Measurements from ENCODE around the gene PIGL. TPM values are rescaled to one million over a fixed set of nuclear protein-coding genes. Genes with fewer than 3 reads are reported as not detected.
"Not testable (repeated sequence)": the region's sequence is repeated elsewhere in the genome, so short reads cannot be mapped to it uniquely, and the experiment has no call there.

The PIGL gene
- total RNA-seq, 1 donor from 2014 or later: 16.4 TPM

DNA sequence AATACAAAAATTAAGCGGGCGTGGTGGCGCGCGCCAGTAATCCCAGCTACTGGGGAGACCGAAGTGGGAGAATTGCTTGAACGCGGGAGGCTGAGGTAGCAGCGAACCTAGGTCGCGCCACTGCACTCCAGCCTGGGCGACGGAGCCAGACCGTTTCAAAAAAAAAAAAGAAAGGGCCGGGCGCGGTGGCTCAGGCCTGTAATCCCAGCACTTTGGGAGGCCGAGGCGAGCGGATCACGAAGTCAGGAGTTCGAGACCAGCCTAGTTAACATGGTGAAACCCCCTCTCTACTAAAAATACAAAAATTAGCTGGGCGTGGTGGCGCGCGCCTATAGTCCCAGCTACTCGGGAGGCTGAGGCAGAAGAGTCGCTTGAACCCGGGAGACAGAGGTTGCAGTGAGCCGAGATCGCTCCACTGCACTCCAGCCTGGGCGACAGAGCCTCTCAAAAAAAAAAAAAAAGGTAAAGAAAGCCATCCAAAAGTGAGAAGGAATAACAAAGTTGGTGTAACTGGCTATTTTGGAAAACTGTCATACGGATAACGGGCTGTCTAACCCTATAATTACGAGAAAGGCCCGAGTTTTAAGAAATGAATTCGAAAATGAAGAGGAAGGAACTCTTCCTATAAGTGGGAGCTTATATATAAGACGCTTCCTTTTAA, 539 bp upstream of the PIGL start:
- not testable (repeated sequence) for DNase-seq (ENCODE audit: low read depth)

DNA sequence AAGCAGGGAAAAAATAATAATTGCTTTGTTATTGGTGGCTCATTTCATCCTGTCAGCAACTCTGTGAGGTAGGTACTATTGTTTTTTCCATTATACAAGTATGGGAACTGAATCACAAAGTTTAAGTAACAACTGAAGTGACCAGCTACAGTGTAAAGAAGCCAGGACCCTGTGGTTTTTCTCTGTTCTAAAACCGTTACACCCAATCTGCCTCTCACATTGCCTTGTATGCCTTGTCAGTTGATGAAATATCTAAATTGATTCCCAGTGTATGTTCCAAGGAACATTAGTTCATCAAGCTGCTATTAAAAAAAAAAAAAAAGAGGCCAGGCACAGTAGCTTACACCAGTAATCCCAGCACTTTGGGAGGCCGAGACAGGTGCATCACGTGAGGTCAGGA, 5.4 kb downstream of the PIGL start:
- DNase-seq (ENCODE audit: low read depth): no peak

DNA sequence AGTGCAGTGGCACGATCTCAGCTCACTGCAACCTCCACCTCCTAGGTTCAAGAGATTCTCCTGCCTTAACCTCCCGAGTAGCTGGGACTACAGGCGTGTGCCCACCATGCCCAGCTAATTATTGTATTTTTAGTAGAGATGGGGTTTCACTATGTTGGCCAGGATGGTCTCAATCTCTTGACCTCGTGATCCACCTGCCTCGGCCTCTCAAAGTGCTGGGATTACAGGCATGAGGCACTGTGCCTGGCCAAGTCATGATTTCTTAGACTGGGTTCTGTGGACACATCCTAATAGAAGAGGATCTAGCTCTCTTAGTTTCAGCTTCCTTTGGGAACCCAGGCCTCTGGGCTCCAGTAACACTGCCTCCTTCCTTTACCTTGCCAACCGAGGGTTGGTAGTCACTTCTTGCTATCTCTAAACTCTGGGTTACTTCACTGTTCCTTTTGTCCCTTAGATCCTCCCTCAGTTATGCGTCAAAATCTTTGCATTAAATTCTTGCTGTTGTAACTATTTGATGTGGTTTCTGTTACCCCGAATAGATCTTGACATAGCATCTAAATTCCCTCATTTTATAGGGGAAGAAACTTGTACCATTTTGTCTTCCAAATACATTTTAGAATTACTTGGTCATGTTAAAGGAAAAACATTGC, 13.0 kb downstream of the PIGL start:
- DNase-seq (ENCODE audit: low read depth): not testable (repeated sequence)

DNA sequence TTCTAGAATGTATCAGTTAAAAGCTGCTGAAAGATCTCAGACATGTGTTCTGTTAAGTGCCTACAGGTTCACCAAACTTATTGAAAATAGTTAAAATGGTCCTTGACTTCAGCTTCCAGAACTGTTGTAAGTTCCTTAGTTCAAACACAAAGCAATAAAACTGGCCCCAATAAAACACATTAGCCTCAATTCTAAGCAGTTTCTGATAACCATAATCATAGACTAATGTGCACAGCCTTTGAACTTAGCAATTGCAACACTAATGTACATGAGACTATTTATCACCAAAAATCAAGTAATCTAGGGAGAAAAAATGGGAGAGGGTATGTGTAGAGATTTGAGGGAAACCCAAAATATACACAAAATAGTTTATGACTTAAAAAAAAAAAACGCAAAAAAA, 15.4 kb downstream of the PIGL start:
- no peak for DNase-seq (ENCODE audit: low read depth)

DNA sequence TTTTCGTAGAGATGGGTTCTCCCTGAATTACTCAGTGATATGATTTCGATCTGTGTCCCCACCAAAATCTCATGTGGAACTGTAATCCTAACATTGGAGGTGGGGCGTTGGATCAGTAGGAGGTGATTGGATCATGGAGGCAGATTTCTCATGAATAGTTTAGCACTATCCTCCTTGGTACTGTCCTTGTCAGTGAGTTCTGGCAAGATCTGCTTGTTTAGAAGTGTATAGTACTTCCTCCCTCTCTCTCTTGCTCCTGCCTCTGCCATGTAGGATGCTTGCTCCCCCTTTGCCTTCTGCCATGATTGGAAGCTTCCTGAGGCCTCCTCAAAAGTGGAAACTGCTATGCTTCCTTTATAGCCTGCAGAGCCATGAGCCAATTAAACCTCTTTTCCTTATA, 22.9 kb downstream of the PIGL start:
- no peak for DNase-seq (ENCODE audit: low read depth)

DNA sequence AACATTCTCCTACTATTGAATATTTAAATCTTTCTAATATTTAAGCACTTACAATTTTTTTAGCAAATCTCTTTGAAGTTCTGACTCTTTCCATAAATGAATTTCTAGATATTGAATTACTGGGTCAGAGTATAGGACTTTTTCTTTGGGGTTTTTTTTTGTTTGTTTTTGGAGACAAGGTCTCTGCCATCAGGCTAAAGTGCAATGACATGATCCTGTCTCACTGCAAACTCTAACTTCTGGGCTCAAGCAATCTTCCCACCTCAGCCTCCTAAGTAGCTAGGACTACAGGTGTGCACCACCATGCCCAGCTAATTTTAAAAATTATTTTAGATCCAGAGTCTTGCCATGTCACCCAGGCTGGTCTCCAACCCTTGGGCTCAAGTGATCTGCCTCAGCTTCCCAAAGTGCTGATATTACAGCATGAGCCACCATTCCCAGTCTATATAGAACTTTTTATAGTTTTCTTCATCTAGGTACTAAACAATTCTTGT, 24.9 kb downstream of the PIGL start:
- no peak for DNase-seq (ENCODE audit: low read depth)

DNA sequence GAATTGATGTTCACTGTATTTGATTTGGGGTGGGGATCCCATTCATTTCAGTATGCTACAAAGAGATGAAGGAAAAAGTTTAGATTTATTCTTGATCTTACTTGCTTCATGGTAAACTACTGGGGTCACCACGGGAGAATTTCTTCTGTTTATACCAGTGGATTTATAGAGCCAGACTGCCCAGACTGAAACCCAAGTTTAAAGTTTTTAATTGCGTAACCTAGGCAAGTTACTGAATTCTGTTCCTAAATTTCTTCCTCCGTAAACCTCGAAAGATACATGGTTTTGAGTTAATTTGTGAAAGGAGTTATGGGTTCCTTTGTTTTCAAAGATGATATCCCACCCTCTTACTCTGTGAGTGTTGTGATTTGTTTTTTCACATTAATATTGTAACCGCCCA, 26.4 kb downstream of the PIGL start:
- DNase-seq (ENCODE audit: low read depth): no peak

DNA sequence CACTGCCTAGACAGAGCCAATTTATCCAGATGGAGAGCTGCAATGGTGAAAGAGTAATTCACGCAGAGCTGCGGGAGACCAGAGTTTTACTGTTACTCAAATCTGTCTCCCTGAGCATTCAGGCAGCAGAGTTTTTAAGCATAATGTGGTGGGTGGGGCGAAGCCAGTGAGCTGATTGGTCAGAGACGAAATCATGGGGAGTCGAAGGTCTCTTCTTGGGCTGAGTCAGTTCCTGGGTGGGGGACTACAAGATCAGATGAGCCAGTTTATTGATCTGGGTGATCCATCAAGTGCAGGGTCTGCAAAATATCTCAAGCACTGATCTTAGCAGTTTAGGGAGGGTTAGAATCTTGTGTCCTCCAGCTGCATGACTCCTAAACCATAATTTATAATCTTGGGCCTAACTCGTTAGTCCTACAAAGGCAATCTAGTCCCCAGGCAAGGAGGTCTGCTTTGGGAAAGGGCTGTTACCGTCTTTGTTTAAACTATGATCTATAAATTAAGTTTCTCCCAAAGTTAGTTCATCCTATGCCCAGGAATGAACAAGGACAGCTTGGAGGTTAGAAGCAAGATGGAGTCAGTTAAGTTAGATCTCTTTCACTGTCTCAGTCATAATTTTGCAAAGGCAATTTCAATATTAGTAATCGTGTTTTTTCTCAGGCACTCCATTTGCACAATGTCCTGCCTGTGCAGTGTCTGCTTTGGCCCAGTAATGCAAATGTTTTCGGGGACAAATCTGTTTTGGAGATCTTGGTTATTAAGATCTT, 27.0 kb downstream of the PIGL start:
- no peak for DNase-seq (ENCODE audit: low read depth)

DNA sequence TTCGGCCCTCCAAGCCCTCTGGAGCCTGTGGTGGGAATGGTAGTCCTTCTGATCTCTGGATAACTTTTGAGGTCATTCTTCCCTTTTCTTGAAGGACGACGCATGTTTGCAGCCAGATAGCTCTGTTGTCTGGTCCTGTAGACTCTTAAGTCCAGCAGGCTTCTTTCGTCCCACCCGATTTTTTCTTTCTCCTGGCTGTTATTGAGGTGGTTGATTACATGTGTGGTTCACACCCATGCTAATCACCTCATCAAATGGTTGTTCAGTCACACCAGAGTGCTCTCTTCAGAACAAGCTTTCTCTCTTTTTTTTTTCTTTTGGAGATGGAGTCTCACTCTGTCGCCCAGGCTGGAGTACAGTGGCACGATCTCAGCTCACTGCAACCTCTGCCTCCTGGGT, 30.6 kb downstream of the PIGL start:
- DNase-seq (ENCODE audit: low read depth): no peak

DNA sequence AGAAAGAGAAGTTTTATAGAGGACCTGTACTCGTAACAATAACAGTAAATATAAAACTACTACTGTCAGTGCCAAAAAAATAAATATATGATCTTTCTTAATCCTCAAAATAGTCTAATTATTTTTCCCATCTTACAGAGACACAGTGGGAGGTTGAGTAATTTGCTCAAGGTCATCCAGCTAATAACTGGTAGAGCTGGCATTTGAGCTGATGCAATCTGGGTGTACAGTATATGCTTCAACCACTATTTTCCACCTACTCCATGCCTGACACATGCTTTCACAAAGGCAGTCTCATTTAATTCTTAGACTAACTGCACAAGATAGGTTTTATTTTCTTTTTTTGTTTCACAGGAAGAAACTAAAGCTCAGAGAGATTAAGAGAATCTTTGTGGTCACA, 33.6 kb downstream of the PIGL start:
- no peak for DNase-seq (ENCODE audit: low read depth)

DNA sequence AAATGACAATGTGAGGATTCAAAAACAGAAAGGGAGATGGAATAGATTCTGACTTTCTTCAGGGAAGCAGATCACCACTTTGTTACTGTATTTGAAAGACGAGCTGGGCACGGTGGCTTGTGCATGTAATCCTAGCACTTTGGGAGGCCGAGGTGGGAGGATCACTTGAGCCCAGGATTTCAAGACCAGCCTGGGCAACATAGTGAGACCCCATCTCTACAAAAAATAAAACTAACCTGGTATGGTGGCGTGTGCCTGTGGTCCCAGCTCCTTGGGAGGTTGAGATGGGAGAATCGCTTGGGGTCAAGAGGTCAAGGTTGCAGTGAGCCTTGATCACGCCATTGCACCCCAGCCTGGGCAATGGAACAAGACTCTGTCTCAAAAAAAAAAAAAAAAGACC, 34.0 kb downstream of the PIGL start:
- no peak for DNase-seq (ENCODE audit: low read depth)

DNA sequence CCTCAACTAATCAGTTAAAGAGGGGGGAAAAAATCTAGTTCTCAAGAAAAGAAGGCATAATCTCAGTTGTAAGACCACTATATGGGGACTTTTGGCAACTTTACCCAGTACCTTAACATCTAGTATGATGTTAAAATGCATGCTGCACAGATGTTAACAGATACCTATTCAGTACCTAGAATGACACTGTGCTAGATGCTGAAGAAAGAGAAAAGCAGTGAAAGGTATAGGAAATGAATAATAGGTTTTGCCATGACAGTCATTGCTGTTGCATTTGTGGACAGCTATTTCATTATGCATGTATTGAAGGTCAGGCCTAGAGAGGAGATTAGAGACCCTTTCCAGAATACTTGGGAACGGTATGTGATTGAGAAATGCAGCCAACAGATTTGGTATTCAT, 34.5 kb downstream of the PIGL start:
- DNase-seq (ENCODE audit: low read depth): no peak

DNA sequence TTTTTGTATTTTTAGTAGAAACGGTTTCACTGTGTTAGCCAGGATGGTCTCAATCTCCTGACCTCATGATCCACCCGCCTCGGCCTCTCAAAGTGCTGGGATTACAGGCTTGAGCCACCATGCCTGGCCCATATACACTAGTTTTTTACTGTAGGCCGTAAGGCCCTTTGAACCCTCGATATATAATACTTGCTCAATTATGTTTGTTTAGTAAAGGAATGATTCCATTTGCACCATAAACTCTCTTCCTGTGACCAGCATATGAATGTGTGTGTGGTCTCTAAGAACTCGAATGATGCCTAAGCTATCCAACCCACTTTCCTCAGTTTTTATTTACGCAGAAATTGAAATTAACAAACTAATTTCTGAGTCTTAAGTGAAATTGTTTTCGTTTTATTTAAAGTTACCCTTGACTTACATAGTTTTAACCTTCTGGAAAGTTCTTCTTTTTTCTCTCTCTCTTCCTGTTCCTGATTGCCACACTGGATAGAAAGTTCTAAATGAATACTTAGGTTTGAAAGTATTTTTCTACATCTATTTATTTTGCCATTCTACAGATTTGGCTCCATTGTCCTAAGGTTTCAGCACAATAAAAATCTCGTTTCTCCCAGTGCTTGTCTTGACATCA, 37.9 kb downstream of the PIGL start:
- DNase-seq (ENCODE audit: low read depth): no peak

DNA sequence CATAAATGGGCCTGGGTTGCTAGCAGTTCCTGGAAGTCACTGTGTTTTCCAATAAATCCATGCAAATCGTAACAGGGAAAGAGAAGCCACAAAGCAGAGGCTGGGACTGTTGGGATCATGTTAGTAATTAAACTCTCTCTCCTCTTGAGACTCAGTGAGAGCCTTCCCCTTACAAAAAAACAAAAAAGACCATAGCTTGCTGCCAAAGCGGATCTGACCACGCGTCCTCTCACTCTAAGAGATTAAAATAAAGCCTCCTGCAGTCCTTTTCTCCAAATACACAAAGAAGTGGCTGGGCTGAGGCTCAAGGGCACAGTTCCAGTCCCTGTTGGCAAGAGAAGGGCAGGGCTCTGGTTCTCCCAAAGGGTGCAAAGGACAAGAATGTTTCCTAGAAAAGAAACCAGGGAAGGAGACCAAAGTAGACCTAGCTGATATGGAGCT, 38.5 kb downstream of the PIGL start:
- DNase-seq (ENCODE audit: low read depth): peak; percentile 38

DNA sequence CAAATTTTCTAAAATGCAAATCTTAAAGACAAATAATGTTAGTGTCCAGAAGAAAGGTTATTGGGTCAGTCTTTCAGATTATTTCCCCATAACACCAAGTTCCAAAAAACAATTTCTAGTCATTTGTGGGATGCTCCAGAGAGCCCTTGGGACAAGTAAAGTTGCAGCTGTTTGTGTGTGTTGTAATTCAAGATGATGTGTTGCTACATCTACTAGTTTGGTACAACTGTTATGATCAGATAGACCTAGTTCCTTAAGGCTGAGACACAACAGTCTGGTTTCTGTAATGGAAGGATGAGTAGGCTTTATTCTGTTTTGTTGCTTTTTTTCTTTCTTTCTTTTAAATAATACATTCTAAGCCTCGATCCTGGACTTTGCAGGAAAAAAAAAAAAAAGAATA, 41.9 kb downstream of the PIGL start:
- DNase-seq (ENCODE audit: low read depth): peak; percentile 77

DNA sequence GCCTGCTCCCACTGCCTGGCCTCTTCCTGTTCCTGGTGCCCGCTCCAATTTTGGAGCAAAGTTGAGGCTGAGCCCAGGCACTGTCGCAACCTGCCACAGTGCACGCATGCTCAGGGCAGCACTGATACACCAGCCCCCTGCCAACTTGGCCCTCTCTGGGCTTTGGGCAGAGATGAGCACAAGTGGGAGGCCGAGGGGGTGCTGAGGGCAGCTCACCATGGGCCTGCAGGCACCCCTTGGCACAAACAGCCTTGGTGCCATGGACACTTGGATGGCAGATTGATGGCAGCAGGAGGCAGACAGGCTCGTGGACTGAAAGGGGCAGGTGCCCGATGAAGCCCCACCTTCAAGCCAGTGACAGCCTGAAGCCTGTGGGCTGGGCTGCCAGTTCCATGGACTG, 42.9 kb downstream of the PIGL start:
- peak; percentile 71 for DNase-seq (ENCODE audit: low read depth)

DNA sequence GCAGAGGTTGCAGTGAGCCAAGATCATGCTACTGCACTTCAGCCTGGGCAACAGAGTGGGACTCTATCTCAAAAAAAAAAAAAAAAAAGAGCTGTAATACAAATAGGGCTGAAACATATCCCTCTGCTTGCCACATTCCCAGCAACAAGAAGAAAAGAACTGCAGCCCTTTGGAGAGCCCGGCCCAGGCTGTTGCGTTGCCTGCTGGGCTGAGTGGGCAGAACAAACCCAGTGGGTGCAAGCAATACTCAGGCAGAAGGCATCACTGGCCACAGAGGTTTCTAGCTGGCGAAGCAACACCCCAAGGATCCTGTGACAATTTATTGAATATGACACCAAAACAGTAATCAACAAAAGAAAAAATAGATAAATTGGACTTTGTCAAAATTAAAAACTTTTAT, 44.0 kb downstream of the PIGL start:
- no peak for DNase-seq (ENCODE audit: low read depth)

DNA sequence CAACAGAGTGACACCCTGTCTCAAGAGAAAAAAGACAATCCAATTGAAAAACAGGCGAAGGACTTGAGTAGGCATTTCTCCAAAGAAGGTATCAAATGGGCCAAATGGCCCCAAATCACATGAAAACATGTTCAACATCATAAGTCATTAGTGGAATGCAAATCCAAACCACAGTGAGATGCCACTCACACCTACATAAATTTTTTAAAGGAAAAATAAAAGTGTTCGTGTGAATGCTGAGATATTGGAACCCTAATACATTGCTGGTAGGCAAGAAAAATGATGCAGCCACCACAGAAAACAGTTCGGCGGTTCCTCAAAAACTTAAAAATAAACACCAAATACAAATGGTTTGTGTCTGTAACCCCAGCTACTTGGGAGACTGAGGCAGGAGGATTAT, 45.2 kb downstream of the PIGL start:
- DNase-seq (ENCODE audit: low read depth): no peak

DNA sequence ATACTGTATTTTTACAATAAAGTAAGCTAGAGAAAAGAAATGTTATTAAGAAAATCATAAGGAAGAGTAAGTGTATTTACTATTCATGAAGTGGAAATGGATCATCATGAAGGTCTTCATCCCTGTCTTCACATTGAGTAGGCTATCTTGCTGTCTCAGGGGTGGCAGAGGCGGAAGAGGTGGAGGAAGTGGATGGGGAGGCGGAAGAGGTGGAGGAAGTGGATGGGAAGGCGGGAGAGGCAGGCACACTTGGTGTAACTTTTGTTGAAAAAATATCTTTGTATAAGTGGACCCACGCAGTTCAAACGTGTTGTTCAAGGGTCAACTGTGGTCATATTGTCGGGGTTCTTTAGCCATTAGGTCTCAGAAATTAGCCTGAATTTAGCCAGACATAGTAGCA, 50.2 kb downstream of the PIGL start:
- no peak for DNase-seq (ENCODE audit: low read depth)

DNA sequence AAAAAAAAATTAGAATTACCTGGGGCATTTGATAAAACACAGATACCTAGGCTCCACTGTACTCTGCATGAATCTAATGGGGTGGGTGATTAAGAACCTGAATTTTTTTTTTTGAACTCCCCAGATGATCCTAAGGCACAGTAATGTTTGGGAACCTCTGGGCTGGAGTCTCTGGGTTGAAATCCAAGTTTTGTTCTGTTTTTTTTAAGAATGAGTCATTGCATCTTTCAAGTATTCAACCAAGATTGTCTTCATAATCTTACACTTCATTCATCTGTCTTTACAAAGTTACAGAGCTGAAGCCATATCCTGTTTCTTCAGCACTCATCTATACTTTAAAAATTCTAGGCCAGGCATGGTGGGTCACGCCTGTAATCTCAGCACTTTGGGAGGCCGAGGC, 52.6 kb downstream of the PIGL start:
- no peak for DNase-seq (ENCODE audit: low read depth)

DNA sequence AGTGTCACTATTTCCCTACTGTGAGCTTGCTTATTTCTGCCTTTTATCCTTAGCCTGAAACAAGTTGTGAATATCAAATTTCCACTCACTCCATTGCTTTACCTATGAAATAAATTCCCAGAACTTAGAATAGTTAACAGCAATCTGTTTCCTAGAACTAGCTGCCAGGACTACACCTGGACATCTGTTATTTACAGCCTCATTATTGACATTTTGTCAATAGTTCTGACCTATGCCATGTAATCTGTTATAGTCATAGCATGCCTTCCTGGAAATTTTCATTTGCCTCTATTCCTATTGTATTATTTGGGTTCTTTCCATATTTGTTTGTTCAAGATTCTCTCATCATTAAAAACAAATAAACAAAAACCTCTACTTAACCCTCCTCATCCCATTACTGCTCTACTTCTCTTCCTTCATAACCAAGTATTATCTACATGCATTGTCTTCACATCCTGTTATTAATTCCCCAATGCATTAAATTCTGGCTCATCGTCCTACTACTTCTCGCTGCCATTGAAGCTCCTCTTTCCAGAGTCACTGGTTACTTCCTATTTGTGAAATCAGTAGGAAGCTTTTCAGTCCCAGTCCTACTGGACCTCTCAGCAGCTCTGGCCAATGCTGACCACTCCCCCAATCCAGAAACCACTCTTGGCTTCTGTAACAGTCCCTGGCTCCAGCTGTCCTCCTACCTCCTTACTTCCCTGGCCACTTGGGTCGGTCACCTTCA, 55.3 kb downstream of the PIGL start:
- no peak for DNase-seq (ENCODE audit: low read depth)
